ENCODE data around the gene CLOCK.

The CLOCK gene

DNA sequence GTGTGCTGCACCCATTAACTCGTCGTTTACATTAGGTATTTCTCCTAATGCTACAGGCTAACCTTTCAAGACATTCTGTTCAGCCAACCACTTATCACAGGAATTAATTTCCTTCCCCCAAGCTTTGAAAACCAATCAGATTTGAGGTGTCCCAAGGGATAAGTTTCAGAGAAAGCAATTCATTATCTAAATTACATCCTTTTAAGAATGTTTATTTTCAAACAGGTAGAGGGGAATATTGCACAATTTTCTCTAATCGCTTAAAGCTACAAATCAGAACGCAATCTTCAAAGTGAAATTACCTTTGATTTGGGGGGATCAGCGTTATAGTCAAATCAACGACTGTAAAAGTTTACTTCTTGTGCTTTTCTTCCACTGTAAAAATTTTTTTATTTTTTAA is 1.6 kb downstream of the CLOCK start:
- in situ Hi-C loops (cut with MboI; ENCODE audit: low sequenced_read_pairs) = no loop called here

GRCh38 chr4:55543858-55544257 is 2.9 kb downstream of the CLOCK start:
- in situ Hi-C loops (cut with MboI; ENCODE audit: low sequenced_read_pairs) = no loop called here

GRCh38 chr4:55540271-55540670 is 6.4 kb downstream of the CLOCK start:
- in situ Hi-C loops (cut with MboI; ENCODE audit: low sequenced_read_pairs) = no loop called here

GRCh38 chr4:55539658-55540057 is 7.1 kb downstream of the CLOCK start:
- in situ Hi-C loops (cut with MboI; ENCODE audit: low sequenced_read_pairs) = no loop called here

GRCh38 chr4:55538531-55538930 is 8.2 kb downstream of the CLOCK start:
- in situ Hi-C loops (cut with MboI; ENCODE audit: low sequenced_read_pairs) = no loop called here

GRCh38 chr4:55534306-55534705 is 12.4 kb downstream of the CLOCK start:
- in situ Hi-C loops (cut with MboI; ENCODE audit: low sequenced_read_pairs) = no loop called here

DNA sequence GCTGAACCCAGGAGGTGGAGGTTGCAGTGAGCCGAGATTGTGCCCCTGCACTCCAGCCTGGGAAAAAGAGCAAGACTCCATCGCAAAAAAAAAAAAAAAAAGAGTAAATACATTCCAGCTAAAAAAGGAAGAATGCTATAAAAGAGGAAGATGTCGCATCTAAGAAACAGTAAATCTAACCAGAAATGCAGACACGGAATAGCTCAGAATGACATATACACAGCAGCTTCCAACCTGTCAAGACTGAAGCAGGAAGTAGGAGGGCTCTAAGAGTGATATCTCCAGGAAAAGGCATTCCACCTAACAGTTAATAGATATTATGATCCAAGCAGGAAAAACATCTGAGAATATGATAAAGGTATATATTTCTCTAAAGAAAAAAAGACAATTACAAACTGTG is 16.0 kb downstream of the CLOCK start:
- in situ Hi-C loops (cut with MboI; ENCODE audit: low sequenced_read_pairs) = no loop called here

DNA sequence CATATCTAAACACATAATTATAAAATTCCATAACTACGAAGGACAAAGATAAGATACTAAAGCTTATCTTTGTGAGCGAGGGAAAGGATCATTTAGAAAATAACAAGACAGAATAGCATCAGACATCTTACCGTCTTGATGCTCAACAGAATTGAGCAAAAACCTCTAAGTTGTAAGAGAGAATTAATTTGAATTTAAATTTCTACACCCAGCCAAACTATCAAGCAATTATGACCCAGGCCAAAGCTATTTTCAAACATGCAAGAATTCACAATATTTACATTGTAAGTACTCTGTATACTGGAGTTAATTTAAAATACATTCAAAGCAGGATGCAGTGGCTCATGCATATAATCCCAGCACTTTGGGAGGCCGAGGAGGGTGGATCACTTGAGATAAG is 16.5 kb downstream of the CLOCK start:
- in situ Hi-C loops (cut with MboI; ENCODE audit: low sequenced_read_pairs) = no loop called here

- in situ Hi-C loops (cut with MboI; ENCODE audit: low sequenced_read_pairs) = no loop called here
These were observed 18.2 kb downstream of the CLOCK start for GRCh38 chr4:55528491-55528890.

DNA sequence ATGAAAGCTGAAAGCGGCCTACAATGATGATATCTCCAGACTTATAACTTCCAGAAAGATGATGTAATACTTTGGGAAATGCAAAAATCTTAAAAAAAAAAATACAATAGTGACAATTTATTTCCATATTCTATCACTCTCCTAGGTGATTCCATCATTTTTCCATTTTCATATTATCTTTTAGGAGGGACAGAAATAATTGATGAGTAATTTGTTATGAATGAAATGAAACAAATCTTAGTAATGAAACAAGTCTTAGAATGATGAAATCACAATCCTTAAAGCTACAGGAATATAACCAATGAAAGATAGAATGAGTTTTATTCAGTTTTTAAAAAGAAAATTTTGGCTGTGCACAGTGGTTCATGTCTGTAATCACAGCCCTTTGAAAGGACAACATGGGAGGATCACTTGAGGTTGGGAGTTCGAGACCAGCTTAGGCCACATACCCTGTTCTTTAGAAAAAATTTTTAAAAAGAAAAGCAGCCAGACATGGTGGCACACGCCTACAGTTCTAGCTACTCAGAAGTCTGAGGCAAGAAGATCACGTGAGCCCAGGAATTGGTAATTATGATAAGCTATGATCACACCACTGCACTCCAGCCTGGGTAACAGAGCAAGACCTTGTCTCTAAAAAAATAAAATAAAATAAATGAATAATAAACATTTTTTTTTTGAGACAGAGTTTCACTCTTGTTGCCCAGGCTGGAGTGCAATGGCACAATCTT is 21.7 kb downstream of the CLOCK start:
- in situ Hi-C loops (cut with MboI; ENCODE audit: low sequenced_read_pairs) = no loop called here

GRCh38 chr4:55518442-55518841 is 28.3 kb downstream of the CLOCK start:
- in situ Hi-C loops (cut with MboI; ENCODE audit: low sequenced_read_pairs) = no loop called here

GRCh38 chr4:55517526-55518229 is 29.0 kb downstream of the CLOCK start:
- in situ Hi-C loops (cut with MboI; ENCODE audit: low sequenced_read_pairs) = no loop called here

- in situ Hi-C loops (cut with MboI; ENCODE audit: low sequenced_read_pairs) = no loop called here
These were observed 33.7 kb downstream of the CLOCK start for GRCh38 chr4:55512922-55513571.

DNA sequence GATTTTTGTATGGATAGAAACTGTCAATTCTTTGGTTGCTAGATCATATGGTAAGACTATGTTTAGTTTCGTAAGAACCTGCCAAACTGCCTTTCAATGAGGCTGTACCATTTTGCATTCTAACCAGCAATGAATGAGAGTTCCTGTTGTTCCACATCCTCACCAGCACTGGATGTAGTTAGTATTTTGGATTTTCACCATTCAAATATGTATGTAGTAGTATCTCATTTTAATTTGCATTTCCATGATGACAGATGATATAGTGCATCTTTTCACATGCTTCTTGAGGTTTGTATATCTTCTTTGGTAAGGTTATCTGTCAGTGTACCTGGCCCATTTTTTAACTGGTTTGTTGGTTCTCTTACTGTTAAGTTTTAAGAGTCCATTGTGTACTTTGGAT is 34.6 kb downstream of the CLOCK start:
- in situ Hi-C loops (cut with MboI; ENCODE audit: low sequenced_read_pairs) = no loop called here

DNA sequence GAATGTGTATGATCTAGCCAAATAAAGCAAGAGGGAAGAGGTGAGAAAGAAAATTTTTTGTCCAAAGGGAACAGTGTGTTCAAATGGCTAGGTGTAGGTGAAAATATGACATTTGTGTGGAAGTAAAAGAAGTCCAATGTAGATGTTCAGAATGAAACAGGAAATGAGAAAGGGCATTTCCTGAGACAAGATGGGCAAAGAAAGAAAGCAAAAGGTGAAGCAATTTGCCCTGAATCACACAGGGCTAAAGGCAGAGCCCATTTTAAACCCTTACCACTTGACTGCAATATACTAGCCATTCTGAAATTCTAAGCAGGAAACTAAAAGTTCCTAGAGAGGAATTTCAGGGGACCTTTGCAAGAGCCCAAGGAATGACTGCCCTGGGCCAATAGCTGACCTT is 36.0 kb downstream of the CLOCK start:
- in situ Hi-C loops (cut with MboI; ENCODE audit: low sequenced_read_pairs) = no loop called here

DNA sequence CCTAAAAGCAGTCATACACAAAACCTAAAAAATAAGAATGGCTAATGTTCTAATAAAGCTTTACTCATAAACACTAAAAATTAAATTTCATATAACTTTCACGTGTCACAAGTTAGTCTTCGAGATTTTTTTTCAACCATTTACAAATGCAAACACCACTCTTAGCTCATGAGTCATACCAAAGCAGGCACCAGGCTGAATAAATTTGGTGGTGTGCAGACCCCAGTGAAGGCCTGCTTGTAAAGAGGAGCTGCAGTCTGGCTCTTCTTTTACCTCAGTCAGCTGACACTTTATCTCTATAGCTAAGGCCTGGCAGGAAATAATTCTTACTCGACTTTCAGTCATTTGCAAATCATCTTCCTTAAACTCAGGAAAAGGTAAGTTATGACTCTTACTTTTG is 37.4 kb downstream of the CLOCK start:
- in situ Hi-C loops (cut with MboI; ENCODE audit: low sequenced_read_pairs) = no loop called here

DNA sequence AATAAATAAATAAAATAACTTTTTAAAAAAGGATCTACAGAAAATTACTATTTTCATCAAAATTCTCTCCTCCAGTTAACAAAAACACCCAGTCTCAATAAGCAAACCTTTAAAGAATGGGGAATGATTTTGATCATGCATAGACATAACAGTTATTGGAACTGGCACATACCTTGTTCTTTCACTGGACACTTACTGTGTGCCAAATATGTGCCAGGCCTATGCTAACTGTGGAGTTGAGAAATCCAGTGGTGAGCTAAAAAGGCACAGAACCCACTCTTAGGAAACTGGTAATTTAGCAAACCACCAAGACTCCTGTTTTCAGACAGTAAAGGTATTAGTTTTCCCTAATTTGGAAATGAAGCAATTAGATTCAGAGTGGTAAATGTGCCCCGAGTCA is 39.1 kb downstream of the CLOCK start:
- in situ Hi-C loops (cut with MboI; ENCODE audit: low sequenced_read_pairs) = no loop called here

DNA sequence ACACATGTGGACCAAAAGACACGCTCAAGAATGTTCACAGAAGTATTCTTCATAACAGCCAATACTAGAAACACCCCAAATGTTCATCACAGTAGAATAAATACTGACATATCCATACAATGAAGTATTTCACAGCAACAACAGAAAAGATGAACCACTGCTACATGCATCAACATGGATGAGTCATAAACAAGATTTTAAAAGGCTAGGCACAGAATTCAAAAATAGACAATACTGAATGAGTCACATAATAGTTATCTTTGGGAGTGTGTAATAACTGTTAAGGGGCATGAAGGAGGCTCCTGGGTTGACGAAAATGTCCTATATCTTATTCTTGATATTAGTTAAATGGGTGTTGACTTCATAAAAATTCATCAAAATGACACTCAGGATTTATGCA is 43.5 kb downstream of the CLOCK start:
- in situ Hi-C loops (cut with MboI; ENCODE audit: low sequenced_read_pairs) = no loop called here

GRCh38 chr4:55500072-55500471 is 46.6 kb downstream of the CLOCK start:
- in situ Hi-C loops (cut with MboI; ENCODE audit: low sequenced_read_pairs) = no loop called here

DNA sequence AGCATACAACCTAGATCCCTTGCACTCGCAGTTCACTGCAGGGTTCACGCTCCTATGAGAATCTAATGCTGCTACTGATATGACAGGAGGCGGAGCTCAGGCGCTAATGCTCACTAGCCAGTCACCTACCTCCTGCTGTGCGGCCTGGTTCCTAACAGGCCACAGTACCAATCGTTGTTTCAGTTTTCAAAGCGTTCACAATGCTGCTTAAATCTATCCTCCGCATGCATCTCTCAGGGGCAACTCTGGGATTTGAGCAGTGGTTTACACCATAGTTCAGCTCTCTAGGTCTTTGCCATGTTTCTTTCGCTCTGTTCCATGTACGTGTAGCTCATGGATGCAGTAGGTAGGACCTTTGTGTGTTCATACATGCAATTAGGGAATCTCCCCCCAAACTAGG is 47.2 kb downstream of the CLOCK start:
- in situ Hi-C loops (cut with MboI; ENCODE audit: low sequenced_read_pairs) = no loop called here

GRCh38 chr4:55498051-55498450 is 48.7 kb downstream of the CLOCK start:
- in situ Hi-C loops (cut with MboI; ENCODE audit: low sequenced_read_pairs) = no loop called here

DNA sequence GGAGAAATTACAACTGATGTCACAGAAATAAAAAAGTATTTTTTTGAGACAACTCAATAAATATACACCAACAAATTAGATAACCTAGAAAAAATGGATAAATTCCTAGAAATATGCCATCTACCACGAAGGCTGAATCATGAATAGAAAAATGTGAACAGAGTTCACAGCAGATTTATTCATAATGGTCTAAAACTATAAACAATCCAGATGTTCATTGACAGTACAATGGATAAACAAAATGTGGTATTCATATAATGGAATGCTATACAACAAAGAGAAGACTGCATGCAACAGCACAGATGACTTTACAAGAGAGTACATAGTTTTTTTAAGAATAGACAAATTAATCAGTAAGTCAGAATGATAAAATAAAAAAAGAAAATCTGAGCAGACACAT is 55.2 kb downstream of the CLOCK start:
- in situ Hi-C loops (cut with MboI; ENCODE audit: low sequenced_read_pairs) = no loop called here

All from hTERT RPE-1 (cell line).